Germinal center (tissue), 1 donor: Measurements from ENCODE around the gene PHACTR2.
"Not testable (repeated sequence)": the region's sequence is repeated elsewhere in the genome, so short reads cannot be mapped to it uniquely, and the experiment has no call there.

ENCODE experiments used
- DNase-seq: peaks from one replicate; pipeline ENCODE4 v3.0.0; 2012; ENCODE audit warnings: mixed read lengths, low spot score

Gene PHACTR2

GRCh38 chr6:143767433-143767832 is 89.7 kb downstream of the PHACTR2 start:
- DNase-seq, result no peak

GRCh38 chr6:143772116-143773086 is 94.6 kb downstream of the PHACTR2 start:
- no peak for DNase-seq

DNA sequence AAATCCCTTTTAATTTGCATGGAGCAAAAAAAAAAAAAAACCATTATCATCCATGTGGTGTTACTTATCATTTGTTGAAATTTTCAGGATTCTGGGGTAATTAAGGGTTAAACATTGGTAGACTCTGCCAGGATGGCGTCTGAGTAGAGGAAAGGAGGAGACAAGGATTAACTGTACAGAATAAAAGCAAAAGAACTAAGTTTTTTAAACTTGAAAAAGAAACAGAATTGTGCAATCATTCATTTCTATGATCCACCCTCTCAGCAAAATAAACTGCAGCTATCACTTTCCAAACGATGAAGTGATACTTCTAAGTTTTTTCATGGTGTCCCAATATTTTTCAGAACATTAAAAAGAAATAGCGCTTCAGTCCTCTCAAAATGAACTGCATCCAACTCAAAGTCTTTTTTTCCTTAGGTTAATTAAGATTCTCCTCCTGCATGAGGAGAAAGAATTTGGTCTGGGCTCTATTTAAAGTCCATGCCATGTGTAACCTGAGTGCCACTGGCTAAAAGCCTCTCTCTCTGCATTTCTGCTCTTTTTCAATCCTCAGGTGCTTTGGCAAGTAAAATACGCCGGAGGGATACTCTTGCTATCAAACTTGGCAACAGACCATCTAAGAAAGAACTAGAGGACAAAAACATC is 95.9 kb downstream of the PHACTR2 start:
- no peak for DNase-seq

DNA sequence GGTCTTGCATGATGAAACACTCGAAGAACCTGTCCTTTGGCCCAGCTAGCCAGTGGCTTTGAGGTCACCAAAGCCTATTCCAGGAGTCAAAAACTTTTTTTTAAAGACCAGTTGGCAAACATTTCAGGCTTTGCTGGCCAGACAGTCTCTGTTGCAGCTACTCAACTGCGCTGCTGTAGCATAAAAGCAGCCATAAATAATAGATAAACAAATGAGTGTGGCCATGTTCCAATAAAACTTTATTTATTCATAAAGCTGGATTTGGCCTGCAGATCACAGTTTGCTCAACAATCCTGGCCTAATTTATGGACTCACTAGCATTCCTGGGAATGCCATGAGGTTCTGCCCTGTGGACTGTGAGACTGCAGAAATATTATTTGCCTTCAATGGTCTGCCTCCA is 96.6 kb downstream of the PHACTR2 start:
- no peak for DNase-seq

DNA sequence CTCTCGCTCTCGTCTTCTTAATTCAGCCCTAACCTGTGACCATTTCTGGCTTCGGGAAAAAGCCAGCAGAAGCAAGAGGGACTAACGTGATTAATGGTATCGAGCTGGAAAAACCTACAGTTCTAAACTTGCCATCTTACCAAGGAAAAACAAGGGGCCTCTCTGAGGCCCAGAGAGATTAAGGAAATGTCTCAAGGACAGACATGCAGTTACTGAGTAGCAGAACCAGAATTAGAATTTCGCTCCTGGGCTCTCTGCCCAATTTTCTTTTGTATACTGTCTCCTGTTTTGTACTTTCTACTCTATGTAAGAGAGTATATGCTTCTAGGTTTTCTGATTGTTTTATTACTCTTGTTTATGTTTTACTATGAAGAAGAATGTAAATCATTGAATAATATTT is 97.6 kb downstream of the PHACTR2 start:
- DNase-seq, result no peak

DNA sequence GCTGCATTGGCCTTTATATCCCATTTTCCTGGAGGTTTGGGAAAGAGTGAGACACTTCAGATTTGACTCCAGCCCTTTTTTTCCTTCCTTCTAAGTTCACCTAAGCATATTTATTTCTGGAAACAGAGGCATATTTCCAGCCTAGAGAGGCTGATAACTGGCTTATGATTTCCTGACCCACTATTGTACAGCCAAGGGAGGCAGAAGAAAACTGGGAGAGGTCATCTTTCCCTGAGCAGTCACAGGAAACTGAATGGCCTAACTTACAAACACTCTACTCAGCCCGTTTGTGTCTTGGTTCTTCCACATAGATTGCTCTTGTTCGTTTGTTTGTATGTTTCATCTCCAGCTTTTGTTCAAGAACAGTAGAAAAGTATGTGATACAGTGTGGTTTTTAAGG is 101.2 kb downstream of the PHACTR2 start:
- no peak for DNase-seq

DNA sequence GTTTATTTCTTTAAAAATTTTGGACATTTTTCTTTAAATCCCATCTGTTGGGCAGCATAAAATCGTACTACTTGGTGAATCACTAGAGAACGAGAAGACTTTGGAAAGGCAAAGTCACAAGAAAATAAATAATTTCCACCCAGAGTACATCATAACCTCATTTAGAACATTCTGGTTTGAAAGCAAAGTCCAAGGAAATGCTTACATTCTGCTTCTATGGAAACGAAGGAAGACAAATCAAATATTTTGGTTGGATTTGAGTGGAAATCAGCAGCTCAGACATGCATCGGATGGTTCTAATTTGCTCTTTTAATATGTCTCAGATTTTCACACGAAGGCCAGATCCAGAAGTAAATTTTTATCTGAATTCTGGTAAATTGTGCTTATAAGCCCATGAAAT is 104.7 kb downstream of the PHACTR2 start:
- no peak for DNase-seq

- DNase-seq, result no peak
Observed at GRCh38 chr6:143783077-143783476, 105.3 kb downstream of the PHACTR2 start.

- no peak for DNase-seq
Observed at GRCh38 chr6:143784316-143784715, 106.6 kb downstream of the PHACTR2 start.

- not testable (repeated sequence) for DNase-seq
Observed at GRCh38 chr6:143786371-143786770, 108.6 kb downstream of the PHACTR2 start.

- no peak for DNase-seq
Observed at GRCh38 chr6:143792402-143793279, 114.9 kb downstream of the PHACTR2 start.

DNA sequence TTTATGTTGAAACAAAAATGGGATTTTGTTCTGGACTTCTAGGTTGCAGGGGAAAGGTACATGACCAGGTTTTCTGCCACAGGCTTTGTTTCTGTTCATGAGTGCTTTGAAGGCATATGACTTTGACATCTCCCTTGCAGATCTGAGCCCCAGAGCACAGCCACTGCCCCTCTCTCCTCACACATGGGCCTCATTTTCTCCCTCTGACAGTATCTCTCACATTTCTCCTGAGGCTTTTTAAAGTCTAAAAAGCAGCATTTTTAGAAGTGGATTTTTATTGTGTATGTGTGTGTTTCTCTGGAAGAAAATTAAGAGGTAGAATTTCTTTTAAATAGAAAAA is 115.5 kb downstream of the PHACTR2 start:
- no peak for DNase-seq

DNA sequence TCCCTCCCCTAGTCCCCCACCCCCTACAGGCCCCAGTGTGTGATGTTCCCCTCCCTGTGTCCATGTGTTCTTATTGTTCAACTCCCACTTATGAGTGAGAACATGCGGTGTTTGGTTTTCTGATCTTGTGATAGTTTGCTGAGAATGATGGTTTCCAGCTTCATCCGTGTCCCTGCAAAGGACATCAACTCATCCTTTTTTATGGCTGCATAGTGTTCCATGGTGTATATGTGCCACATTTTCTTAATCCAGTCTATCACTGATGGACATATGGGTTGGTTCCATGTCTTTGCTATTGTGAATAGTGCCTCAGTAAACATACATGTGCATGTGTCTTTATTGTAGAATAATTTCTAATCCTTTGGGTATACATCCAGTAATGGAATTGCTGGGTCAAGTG is 118.8 kb downstream of the PHACTR2 start:
- DNase-seq, result not testable (repeated sequence)

- DNase-seq, result not testable (repeated sequence)
Observed at GRCh38 chr6:143798487-143798886, 120.7 kb downstream of the PHACTR2 start.

DNA sequence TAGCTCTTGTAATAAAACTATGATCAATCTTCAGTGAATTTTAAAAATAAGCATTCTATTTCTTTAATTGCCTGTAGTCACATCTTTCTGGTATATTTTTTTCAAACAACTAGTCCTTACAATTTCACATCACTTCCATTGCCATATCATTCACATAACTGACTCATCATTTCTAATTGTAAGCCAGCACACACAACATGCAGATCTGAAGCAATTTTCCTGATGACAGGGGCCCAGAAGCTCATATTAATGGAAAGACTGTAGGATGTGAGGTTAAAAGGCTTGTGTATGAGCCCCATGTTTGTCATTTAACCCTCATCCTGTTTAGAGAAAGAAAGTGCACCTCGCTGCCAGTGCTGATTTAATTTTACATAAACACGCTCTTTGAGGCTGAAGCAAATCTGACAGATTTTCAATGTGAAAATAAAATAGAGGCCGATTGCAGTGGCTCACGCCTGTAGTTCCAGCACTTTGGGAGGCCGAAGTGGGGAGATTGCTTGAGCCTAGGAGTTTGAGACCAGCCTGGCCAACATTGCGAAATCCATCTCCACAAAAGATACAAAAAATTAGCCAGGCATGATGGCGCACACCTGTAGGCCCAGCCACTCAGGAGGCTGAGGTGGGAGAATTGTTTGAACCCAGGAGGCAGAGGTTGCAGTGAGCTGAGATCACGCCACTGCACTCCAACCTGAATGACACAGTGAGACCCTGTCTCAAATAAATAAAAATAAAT is 125.2 kb downstream of the PHACTR2 start:
- DNase-seq, result no peak

DNA sequence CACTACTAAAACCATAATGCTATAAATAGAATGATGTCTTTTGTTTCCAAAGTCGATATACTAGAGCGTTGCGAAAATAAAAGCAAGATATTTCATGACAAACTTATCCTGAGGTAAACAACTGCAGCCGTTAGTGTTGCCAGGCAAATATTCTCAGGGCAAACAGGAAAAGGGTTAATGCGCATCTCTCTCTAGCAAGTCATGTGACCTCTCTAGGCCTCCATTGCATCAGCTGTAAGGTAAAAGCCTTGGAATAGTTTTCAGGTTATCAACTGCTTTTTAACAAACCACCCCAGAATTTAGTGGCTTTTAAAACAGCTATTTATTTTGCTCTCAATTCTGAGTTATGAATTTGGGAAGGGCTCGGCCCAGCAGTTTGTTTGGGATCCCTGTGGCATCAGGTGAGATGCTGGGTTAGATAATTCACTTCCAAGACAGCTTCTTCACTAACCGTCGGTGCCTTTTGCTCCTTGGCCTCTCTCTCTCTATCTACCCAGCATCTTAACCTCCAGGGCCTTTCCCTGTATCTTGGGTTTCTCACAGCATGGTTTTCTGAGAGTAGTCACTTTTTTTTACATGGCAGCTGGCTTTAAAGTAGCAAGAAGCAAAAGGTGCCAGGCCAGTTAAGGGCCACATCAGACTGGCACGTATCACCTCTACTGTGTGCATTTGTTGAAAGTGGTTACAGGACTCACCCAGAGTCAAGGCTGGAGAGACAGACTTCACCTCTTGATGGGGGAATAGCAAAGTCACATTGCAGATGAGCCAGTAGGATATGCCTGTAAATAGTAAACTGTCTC is 126.2 kb downstream of the PHACTR2 start:
- no peak for DNase-seq

DNA sequence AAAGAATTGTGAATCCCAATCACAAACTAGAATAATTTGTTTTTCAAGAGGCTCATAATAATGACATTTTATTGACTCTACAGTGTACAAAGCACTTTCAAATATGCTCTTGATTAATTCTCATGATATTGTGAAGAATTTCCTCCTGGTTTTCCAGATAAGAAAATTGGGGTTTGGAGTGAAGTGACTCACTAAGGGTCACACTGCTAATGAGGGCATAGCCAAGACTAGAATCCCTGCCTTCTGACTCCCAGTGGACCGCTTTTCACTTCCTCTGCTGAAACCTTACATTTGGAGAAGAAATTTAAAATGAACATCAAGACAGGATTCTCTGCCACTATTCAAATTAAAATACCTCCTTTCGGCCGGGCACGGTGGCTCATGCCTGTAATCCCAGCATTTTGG is 127.1 kb downstream of the PHACTR2 start:
- no peak for DNase-seq

GRCh38 chr6:143806282-143807102 is 128.7 kb downstream of the PHACTR2 start:
- DNase-seq, result no peak

- no peak for DNase-seq
Observed at GRCh38 chr6:143807103-143807772, 129.5 kb downstream of the PHACTR2 start.
